Anterior cingulate cortex (tissue), 58 donors: ENCODE data around the gene BLMH.

Source experiments
- DNase-seq, 58 donors: peaks; one replicate each; lab custom pipeline; 2025; lab: John Stamatoyannopoulos, UW

Gene BLMH

GRCh38 chr17:30291543-30292285 is at the start of gene BLMH:
BLMH (minus strand) TSS chr17:30291944; CDS start chr17:30291819, 125 bp downstream.
- DNase-seq: peak in 54 of 58 donors; percentile 14 to 79 (median 62)

DNA sequence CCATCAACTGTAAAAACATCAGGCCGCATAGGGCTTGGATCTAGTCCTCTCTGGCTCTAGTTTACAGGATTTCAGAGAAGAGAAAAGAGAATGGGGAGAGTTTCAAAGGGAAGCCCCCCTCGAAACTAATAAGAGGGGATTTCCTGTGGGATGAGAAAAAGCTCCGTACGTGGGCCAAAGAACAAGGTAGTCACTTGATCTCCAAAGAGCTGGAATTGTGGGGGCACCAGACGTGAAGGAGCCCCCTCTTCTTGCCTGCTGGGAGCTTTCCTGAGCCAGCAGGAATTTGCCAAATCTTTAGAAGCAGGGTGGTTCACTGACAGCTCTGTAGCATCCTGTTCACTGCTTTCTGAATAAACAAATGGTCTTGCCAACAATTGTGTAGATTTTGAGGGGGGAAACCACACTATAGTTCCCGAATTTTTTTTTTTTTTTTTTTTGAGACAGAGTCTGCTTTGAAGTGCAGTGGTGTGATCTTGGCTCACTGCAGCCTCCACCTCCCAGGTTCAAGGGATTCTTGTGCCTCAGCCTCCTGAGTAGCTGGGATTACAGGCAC is 49.1 kb upstream of the BLMH start:
- no peak for DNase-seq

GRCh38 chr17:30339086-30339485 is 47.3 kb upstream of the BLMH start:
- DNase-seq: no peak

- no peak for DNase-seq
Measured at GRCh38 chr17:30337393-30337999, 45.8 kb upstream of the BLMH start.

- no peak for DNase-seq
Measured at GRCh38 chr17:30336369-30337171, 44.8 kb upstream of the BLMH start.

- no peak for DNase-seq
Measured at GRCh38 chr17:30334421-30334820, 42.7 kb upstream of the BLMH start.

GRCh38 chr17:30333503-30334360 is 42.0 kb upstream of the BLMH start, which contains the start of gene TMIGD1:
TMIGD1 (minus strand) TSS chr17:30334057; CDS start chr17:30332133, 1,924 bp downstream.
- DNase-seq: no peak

DNA sequence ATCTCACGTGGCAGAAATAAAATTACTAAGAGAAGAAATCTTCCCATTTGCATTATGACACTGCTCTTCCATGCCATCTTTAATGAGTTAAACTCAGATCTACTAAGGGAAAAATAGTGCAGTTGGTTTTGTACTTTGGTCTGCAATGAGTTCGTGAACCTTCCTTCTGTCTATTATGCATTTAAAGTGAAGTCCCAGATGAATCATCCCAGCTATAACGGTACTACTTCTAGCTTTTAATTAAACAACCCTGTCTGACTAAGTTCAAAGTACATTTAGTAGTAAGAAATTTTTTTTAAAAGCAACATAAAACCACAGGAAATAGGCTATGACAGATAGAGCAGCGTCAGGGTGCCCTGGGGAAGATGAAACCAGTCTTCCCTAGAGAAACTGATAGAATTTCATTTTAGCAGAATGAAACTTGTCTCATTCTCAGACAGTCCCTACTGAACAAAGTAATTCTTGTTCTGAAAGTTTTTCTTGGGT is 40.4 kb upstream of the BLMH start:
- no peak for DNase-seq

DNA sequence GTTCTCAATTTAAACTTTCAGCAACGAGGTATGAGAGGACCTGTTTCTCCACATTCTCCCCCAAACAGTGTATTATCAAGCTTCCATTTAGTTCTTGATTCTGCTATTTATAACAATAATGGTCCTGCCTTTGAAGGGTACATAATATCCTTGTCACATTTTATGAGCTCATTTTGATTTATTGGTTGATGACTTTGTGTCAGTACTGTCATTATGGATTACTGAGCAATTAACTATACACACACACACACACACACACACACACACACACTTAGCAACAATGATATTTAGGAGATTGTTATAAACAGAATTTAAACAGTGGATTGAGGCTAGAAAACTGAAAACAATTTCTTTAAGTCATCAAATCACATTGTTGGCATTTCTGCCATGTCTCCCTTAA is 35.1 kb upstream of the BLMH start:
- DNase-seq: no peak

DNA sequence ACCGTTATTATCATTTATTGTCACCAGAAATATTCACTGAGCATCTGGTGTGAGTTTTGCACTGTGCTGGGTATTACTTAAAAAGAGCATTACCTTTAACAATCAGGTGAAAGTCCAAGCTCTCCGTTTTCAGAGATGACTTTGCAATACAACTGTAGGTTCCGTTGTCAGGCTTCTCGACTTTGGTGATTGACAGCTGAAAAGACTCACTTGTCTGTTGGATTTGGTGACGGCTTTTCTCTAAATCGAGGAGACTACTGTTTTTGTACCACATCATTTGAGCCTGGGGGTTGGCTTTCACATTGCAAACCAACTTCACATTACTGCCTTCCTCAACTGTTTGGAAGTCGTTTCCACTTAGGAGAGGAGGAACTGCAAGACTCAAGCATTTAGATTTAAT is 33.0 kb upstream of the BLMH start:
- no peak for DNase-seq

DNA sequence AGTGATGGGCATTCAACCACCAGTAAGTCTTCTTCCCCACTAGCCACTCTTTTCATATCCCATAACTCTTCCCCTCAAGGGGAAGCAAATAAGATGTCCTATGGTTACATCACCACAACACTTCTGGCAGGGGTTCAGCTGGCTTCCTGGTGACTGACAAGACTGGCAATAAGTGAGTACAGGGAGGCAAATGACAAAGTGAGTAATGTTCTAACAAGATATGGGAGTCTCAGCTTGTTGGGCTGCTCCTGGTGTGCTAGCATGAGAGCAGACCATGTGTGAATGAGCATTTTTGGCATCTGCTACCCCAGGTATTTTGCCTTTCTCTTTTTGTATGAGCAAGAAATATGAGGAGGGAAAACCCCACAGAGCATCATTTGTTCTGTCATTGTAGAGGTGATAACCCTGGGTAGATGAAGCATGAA is 32.2 kb upstream of the BLMH start:
- no peak for DNase-seq

GRCh38 chr17:30323262-30323894 is 31.6 kb upstream of the BLMH start:
- no peak for DNase-seq

- DNase-seq: no peak
Measured at GRCh38 chr17:30321314-30321713, 29.6 kb upstream of the BLMH start.

GRCh38 chr17:30318155-30318554 is 26.4 kb upstream of the BLMH start:
- DNase-seq: no peak

DNA sequence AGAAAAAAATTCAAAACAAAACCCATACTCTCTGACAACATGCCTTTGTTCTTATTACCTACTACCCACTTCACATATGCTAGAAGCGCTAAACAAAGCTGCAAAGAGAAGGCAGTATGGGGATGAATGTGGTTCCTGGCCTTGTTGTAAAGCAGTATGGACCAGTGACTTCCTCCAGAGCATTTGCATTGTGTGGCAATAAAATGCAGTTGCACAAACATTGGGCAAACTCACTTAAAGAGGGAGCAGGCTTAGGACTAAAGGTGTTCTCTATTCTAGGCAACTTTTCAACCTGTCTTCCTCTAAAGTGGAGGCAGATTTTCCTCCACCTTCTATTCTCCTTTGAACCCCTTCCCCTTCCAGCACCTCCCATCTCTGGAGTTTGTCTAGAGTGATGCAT is 25.0 kb upstream of the BLMH start:
- DNase-seq: no peak

- peak in 1 of 58 donors; percentile 3 for DNase-seq
Measured at GRCh38 chr17:30315106-30315505, 23.4 kb upstream of the BLMH start.

GRCh38 chr17:30314474-30314873 is 22.7 kb upstream of the BLMH start:
- DNase-seq: no peak

DNA sequence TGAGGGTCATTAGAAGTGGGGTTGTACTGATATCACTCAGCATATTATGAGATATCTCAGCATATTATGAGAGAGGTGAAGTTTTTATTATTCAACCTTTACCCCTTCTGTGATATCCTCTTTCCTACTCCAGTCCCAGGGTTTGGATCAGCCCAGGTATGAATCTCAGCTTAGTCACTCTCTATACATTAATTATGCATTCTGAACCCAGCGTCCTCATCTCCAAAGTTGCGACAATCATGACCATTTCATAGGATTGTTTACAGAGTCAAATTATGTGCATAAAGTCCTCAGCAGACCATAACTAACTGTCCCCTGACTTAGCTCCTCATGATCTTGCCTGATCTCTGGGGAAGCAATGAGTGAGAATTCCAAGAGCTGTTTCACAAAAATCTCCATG is 20.5 kb upstream of the BLMH start:
- DNase-seq: no peak

DNA sequence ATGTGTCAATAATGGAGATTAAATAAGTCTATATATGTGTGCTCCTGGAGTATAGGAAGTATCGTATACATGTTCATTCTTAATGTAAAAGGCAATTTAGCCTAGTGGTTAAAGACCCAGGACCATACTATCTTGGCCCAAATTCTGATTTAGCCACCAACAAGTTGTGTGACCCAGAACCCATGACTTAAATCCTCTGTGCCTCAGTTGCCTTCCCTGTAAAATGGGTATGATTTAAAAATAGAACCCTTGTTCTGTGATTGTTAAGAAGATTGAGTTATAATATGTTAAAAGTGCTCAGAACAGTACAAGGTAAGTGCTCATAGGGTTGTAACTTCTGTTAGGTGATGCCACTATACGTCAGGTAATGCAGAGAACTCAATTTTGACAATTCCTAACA is 18.8 kb upstream of the BLMH start:
- no peak for DNase-seq
